ENCODE results near the gene TBL3. TPM values are rescaled to one million over a fixed set of nuclear protein-coding genes. Genes with fewer than 3 reads are reported as not detected.

Gene TBL3
- polyA plus RNA-seq, 2 of the 4 experiments (the other 2 are of a cell fraction), result 21.9 to 42.8 TPM

DNA sequence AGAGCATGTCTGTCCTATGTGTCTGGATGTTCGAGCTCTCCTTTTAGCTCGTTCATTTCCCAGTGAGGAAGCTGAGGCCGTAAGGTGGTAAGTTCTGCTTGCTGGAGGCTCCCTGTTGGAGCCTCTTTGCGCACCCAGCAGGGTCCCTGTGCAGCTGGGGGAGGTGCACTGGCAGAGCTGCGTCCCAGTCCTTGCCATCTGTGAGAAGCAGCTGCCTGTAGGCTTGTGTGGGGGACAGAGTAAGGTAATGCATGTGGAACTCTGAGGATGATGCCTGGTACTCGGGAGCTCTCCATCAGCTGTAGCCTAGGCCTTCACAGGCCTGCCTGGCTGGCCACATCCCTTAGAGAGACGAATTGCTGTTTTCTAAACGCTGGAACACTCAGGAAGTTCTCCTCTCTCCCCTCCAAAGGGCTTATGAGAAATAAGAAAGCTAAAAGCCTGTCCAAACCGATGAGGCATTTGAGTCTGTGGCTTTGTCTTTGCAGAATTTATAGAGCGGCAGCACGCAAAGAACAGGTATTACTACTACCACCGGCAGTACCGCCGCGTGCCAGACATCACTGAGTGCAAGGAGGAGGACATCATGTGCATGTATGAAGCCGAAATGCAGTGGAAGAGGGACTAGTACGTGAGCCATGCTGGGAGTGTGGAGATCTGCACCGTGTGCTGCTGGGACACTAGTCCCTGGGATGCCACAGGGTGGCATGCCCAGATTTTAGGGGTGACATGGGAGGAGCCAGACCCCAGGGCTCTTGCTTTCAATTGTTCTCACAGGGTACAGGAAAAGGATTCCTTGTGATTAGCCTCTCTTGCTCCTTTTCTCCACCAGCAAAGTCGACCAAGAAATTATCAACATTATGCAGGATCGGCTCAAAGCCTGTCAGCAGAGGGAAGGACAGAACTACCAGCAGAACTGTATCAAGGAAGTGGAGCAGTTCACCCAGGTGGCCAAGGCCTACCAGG, 10.9 kb upstream of the TBL3 start:
- peak; percentile 30 to 42 for ATAC-seq
- no peak for FAIRE-seq
- Histone ChIP-seq H3K4me3 (peak overlapping the region; percentile 88), H3K9me3 (no peaks in the 10 kb centered on the region), H3K4me1 (peaks cover 33% of the 10 kb centered on the region), H3K4me2 (peak overlapping the region; percentile 94), H3K27ac (peak overlapping the region; percentile 92 to 97)
- peak in 1 of 2 experiments; percentile 72 for DNase-seq (ENCODE audit: low read depth in 1 of 2, low spot score in 1 of 2)
- POLR2A ChIA-PET, result interaction anchor here (0.8 to 2.2 kb wide), 6 partner anchors 9 to 194 kb away, joined by 3 to 9 read pairs (median 6); partner anchors contain the start of genes MSRB1, NUBP2, SPSB3 and TBL3
- TF ChIP-seq SREBF2 (IDR thresholded peaks at IDR 0.05), result no peak
- TF ChIP-seq HOXB5 (CRISPR knock-in tag; IDR thresholded peaks at IDR 0.05), result 0 out of 2 replicates have a peak, but pooled peaks have one; percentile 39
- TF ChIP-seq ATOH8 (CRISPR knock-in tag; IDR thresholded peaks at IDR 0.05; ENCODE audit: low read depth), result peak; percentile 37; the same call in 1 of the 2 replicates
- TF ChIP-seq HOXA7 (CRISPR knock-in tag; IDR thresholded peaks at IDR 0.05), result peak; percentile 94
- TF ChIP-seq POLR2A (IDR thresholded peaks at IDR 0.05; ENCODE audit: low read length), result peak; percentile 60
- TF ChIP-seq EHF (CRISPR knock-in tag; IDR thresholded peaks at IDR 0.05), result peak; percentile 36; the same call in 1 of the 2 replicates
- no peak for TF ChIP-seq EP300 (IDR thresholded peaks at IDR 0.05)
- no peak for TF ChIP-seq CBX2 (IDR thresholded peaks at IDR 0.05; ENCODE audit: borderline replicate concordance, low read depth)
- TF ChIP-seq TFCP2L1 (CRISPR knock-in tag; IDR thresholded peaks at IDR 0.05), result peak; percentile 96
- peak; percentile 74 for TF ChIP-seq MAX (IDR thresholded peaks at IDR 0.05)
- TF ChIP-seq FOSB (CRISPR knock-in tag; IDR thresholded peaks at IDR 0.05), result peak; percentile 92
- peak; percentile 94 for TF ChIP-seq POLR2AphosphoS2 (conservative IDR thresholded peaks at IDR 0.05; ENCODE audit: low read length)
- TF ChIP-seq MAFK (IDR thresholded peaks at IDR 0.05; ENCODE audit: partially characterized antibody), result no peak
- peak; percentile 91; the same call in 1 of the 2 replicates for TF ChIP-seq TP53 (CRISPR knock-in tag; IDR thresholded peaks at IDR 0.05)
- TF ChIP-seq HMGXB4 (CRISPR knock-in tag; IDR thresholded peaks at IDR 0.05; ENCODE audit: borderline replicate concordance), result peak; percentile 67; the same call in 1 of the 2 replicates
- no peak for TF ChIP-seq NR3C1 (IDR thresholded peaks at IDR 0.05)
- peak; percentile 83 to 92; a peak in 4 of 5 replicates for TF ChIP-seq JUN (IDR thresholded peaks at IDR 0.05)
- TF ChIP-seq PBX3 (IDR thresholded peaks at IDR 0.05), result peak; percentile 88
- peak; percentile 90 for TF ChIP-seq RARB (CRISPR knock-in tag; IDR thresholded peaks at IDR 0.05)
- TF ChIP-seq BCL3 (IDR thresholded peaks at IDR 0.05), result peak; percentile 95
- CTCF ChIA-PET, result interaction anchor here (0.7 to 1.7 kb wide), 5 partner anchors 9 to 180 kb away, joined by 3 to 9 read pairs (median 3); no protein-coding TSS in a partner anchor
- WGBS (ENCODE audit: missing lambda C conversion rate), result 28% methylated on average over 20 of the region's 20 CpGs
